NCI-H460 (cell line): ENCODE data around the gene NHERF2. TPM values are rescaled to one million over a fixed set of nuclear protein-coding genes. Genes with fewer than 3 reads are reported as not detected.

Experiments
- DNase-seq: peaks from one replicate; pipeline ENCODE4 v3.0.0-alpha.2; 2016; ENCODE audit warnings: low read depth; ENCODE audit errors: extremely low read depth
- total RNA-seq: library from RNA; depleted of rRNA; stranded (reverse); fragments of >200 nt; shearing (Covaris generic); gene quantifications from 2 replicates; pipeline ENCODE4 v1.2.3, GENCODE V29; 2014

NHERF2 gene
- total RNA-seq, 1 experiment from 2014 or later, result 11.1 TPM

DNA sequence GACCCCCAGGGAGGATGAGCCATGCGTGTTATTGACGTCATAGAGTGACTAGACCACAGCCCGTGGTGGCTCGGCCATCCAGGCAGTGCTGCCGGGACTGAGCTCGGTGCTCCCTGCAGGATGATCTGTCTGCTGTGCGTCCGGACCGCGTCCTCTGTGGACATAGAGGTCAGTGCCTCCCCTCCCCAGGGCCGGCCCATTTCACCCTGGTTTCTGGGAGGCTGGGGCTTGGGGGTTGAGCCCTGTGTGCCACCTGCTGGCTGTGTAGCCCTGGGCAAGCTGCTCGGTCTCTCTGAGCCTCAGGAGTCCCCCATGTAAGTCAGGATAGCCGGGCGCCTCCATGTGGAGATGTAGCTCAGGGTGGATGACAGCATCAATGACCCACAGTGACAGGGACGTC is 29.4 kb downstream of the NHERF2 start:
- peak; percentile 14 for DNase-seq

DNA sequence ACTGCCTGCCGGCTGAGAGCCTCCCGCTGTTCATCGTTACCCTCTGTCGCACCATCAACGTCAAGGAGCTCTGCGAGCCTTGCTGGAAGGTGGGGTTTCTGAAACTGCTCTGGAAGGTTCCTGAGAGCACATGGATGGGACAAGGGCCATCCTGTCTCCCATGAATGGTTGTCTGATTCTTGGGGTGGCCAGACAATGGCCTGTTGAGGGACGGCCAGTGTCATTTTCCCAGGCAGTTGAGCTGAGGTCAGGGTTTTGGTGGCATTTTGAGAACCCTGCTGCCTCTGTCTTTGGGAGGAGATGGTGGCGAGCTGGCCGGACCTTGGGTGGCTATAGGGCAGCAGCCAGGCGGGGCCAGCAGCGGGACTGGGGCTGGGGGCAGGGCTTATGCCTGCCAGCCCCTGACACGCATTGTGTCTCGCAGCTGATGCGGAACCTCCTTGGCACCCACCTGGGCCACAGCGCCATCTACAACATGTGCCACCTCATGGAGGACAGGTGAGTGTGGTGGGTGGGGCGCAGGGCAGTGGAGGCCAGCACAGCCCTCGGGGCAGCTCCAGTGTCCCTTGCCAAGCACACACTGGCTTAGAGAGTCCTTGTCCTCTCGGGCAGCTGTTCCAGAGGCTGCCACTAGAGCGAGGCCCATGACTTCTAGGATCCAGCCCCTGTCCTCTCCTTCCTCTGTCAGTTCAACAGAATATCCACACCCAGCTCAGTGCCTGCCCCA is 30.1 kb downstream of the NHERF2 start:
- no peak for DNase-seq

DNA sequence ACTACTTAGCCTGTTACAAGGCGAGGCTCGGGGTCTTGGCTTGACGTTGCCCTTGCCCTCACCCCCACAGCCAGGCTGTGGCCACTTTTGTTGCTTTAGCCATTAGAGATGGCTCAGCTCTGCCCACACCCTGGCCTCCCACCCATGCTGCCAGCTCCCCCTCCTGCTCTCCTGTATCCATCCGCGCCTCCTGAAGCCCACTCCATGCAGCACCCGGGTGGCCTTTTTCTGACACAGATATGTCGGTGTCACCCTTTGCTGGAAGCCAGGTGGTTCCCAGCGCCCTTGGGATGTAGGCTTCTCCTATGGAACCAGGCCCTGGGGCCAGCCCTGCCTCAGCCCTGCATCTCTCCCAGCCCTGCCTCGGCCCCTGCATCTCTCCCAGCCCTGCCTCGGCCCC is 30.7 kb downstream of the NHERF2 start:
- no peak for DNase-seq

DNA sequence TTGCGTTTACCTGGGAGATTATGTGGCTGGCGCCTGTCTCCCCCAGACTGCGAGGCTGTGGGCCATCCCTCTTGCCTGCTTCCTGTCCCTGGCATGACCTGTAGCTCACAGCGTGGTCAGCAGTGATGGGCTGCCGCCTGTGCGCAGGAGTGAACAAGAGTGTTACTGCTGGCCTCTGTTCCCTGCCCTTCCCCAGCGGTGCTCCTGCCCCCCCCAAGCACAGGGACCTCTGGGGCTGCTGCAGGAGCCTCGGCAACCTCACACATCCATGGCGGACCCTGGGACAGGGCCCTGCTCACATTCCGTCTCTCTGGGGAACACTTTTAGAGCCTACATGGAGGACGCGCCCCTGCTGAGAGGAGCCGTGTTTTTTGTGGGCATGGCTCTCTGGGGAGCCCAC is 31.7 kb downstream of the NHERF2 start:
- DNase-seq, result no peak

DNA sequence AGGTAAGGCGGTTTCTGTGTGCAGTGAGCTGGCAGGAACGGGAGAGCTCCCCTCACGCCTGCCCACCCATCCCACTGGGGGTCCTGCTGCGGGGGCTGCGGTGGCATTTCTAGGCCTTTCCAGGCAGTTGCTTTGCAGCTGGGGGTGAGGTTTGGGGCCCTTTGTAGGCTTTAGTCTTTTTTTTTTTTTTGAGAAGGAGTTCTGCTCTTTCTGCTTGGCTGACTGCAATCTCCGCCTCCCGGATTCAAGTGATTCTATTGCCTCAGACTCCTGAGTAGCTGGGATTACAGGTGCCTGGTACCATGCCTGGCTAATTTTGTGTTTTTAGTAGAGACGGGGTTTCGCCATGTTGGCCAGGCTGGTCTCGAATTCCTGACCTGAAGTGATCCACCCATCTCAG is 32.2 kb downstream of the NHERF2 start:
- no peak for DNase-seq

DNA sequence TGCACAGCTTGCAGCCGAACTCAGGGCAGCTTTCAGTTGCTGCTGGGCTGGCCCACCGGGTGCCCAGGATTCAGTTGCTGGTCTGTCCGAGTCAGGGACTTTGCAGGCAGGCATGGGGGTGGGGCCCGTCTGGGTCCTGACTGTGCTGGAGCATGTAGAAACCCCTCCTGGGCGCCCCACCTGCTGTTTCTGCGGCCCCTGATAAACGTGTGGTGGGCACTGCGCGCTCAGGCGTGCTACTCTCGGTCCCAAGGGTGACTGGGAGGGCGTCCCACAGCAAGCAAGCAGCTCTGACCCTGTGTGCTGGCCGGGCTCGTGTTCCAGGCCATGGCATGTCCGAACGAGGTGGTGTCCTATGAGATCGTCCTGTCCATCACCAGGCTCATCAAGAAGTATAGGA is 33.6 kb downstream of the NHERF2 start:
- DNase-seq, result no peak

DNA sequence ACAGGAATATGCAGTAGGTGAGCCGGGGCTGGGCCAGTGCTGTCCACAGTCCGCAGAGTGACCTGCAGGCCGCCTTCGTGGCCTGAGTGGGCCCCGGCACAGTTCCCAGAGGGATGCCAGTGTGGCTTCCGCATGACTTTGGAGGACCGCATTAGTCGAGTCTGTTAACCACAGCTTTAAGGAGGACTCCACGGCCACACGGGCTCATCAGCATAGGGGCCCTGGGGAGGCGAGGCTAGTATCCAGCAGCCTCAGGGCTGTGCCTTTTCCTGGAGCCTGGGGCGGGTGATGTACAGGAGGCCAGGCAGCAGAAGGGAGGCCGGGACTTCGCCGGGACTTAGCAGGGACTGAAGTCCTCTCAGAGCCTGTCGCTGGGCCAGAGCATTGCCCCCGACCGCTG is 34.3 kb downstream of the NHERF2 start:
- DNase-seq, result no peak

DNA sequence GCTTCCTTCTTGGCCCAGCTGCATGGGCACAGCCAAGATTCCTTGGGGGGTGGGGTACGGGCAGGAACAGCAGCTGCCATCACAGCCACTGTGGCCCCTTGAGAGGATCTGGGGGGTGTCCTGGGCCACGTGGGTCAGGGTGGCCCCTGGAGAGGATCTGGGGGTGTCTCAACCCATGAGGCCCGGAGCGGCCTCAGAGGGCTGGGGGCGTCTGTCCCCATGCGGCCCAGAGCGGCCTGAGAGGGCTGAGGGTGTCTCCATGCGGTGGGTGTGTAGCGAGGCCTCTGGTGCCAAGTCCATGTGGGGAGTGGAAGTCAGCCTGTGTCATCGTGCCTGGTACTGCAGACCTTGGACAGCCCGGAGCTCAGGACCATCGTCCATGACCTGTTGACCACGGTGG is 34.8 kb downstream of the NHERF2 start:
- no peak for DNase-seq

DNA sequence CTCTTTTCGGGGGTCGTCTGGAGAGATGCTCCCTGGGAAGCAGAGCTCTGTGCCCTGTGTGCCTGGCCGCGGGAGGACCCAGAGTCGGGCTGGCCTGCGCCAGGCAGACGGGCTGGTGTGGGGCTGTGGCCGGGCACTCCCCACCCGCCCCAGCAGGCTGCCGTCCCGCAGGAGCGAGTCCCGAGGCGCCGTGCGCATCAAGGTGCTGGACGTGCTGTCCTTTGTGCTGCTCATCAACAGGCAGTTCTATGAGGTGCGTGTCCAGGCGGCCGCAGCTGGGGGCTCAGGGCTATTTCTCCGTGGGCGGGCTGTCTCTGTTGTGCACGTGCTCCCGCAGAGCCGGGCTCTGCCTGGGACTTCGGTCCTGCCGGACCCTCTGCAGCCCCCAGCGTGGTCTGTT is 36.1 kb downstream of the NHERF2 start:
- no peak for DNase-seq

DNA sequence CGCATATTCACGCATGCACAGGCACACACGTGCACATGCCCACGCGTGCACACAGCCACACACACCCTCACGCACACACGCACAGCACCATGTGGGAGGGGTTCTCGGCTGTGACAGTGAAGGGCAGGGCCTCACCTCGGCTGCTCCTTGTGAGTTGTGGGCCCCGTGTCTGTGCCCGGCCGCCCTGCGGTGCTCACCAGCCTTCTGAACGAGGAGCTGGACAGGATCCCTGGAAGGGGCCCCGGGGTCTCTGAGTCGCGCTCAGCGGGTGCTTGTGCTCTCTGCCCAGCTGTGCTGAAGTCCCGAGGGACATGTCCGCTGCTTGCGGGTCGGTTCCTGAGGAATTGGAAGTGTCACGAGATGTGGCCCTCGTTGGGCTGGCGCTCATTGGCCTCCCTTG is 37.2 kb downstream of the NHERF2 start:
- DNase-seq, result no peak

DNA sequence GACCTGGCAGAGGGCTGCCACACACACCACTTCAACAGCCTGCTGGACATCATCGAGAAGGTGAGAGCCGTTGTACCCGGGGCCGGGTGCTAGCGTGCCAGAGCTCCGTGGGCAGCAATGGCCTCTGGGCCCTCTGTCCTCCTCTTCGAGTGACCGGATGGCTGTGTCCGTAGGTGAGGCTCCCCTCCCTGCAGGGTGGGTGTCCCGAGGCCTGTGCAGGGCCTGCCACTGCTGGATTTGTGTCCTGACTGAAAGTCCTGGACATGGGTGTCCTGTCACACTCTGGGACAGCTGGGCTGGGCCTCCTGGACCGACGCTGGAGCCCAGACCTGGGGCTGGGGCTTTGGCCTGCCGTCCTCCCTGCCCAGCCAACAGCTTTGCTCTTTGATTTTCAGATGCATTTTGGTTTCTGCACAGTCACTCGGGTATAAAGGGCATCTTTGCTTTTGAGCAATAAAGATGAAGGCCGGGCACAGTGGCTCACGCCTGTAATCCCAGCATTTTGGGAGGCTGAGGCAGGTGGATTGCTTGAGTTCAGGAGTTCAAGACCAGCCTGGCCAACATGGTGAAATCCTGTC is 37.8 kb downstream of the NHERF2 start:
- no peak for DNase-seq

DNA sequence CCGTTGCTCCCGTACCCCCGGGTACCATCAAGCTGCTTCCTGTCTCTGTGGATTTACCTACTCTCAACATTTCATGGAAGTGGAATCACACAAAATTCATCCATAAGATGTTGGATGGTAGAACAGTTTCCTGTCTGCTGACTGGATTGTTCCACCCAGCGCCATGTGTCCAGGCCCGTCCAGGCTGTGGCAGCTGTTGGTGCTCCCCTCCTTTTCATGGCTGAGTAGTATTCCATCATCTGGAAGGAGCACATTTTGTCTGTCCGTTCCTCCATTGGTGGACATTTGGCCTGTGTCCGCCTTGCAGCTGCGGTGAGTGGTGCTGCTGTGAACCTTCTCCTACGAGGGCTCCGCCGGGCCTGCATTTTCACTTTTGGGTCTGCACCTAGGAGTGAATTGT is 39.4 kb downstream of the NHERF2 start:
- DNase-seq, result no peak

DNA sequence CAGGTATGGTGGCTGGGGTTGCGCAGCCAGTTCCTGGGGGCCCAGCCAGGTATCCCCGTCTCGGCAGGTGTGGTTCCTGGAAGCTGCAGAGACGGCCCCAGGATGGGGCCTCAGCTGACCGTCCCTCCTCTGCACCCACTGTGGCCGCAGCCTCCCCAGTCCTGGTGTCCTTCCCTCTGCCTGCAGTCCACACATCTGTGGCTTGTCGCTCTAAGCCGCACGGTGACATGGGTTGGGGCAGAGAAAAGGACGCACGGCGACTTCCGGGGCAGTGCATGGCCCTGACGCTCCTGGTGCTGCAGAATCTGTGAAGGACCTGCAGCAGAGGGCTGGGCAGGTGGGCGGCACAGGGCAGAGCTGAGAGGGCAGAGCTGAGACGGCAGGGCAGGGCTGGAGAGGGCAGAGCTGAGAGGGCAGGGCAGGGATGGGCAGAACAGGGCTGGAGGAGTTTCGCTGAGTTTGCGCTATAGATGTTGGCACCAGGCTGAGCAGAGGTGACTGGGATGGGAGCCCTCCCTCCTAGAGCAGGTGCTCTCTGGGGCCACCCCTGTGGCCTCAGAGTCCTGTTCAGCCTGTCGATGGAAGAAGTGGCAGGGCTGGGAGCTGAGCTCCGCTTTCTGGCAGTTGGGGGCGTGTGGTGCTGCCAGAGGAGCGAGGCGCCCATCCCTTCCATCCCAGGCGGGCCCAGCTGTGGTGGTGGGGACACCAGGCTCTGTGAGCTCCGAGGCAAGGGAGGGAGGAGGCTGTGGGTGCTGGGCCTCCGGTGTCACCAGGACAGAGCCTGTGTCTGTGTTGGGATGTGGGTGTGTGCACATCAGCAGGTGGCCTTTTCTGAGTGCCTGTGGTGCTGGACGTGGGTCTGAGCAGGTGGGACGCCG is 44.1 kb downstream of the NHERF2 start:
- DNase-seq, result no peak

DNA sequence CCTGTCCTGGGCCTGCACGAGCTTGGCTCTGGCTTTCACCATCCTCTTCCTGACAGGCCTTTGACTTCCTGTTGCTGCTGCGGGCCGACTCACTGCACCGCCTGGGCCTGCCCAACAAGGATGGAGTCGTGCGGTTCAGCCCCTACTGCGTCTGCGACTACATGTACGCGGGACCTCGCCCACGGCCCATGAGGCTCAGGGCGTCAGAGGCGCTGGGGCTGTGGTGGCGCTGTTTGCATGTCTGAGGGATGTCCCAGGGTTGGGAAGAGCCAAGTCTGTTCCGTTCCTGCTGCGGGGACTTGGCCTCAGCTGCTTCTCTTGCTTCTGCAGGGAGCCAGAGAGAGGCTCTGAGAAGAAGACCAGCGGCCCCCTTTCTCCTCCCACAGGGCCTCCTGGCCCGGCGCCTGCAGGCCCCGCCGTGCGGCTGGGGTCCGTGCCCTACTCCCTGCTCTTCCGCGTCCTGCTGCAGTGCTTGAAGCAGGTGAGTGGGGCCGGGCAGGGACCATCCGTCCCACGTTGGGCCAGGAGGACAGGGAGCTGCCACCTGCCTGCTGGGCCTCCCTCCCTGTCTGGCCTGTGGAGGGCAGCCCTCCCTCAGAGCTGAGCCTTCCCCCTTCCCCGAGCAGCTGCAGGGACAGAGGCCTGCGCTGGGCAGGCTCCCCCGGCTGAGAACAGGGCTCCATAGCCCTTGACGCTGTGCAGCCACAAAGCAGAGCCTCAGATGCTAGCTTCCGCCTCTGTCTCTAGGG is 44.9 kb downstream of the NHERF2 start:
- DNase-seq, result no peak

DNA sequence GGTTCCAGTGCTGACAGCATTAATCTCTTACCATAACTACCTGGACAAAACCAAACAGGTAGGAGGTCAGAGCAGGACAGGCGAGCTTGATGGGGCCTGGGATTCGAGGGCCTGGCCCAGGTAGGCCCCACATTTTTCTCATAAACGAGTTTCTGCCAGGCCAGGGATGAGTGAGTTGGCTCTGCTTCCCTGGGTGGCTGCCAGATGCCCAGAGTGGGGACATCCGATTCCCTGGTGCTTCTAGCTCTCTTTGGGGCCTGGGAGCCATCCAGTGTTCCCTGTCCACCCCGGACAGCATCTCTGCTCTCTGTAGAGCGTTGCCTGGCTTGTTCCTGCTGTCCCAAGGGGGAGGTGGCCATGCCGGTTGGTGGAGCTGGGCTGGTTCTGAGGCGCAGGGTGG is 46.2 kb downstream of the NHERF2 start:
- DNase-seq, result no peak

DNA sequence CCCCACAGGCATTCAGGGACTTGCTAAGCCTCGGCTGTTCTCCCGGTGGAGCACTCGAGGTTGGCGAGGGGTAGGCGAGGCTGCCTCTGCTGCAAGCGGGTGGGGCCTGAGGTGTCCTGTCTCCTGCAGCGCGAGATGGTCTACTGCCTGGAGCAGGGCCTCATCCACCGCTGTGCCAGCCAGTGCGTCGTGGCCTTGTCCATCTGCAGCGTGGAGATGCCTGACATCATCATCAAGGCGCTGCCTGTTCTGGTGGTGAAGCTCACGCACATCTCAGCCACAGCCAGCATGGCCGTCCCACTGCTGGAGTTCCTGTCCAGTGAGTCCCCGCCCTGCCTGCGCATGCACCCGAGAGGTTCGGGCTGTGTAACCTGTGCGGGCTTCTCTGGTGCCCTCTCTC is 47.4 kb downstream of the NHERF2 start:
- no peak for DNase-seq

DNA sequence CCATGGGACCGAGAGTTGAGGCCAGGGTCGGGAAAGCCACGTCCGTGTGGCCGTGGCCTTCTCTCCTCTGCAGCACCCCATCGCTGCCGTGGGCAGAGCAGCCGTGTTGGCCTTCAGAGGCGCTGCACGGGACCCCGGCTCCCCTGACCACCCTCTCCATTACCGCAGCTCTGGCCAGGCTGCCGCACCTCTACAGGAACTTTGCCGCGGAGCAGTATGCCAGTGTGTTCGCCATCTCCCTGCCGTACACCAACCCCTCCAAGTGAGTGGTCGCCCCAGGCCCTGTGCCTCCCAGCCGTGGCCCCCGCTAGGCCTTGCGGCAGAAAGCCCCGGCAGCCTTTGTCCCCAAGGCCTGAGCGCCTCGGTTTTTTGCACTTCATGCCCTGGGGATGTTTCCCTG is 48.9 kb downstream of the NHERF2 start:
- no peak for DNase-seq

DNA sequence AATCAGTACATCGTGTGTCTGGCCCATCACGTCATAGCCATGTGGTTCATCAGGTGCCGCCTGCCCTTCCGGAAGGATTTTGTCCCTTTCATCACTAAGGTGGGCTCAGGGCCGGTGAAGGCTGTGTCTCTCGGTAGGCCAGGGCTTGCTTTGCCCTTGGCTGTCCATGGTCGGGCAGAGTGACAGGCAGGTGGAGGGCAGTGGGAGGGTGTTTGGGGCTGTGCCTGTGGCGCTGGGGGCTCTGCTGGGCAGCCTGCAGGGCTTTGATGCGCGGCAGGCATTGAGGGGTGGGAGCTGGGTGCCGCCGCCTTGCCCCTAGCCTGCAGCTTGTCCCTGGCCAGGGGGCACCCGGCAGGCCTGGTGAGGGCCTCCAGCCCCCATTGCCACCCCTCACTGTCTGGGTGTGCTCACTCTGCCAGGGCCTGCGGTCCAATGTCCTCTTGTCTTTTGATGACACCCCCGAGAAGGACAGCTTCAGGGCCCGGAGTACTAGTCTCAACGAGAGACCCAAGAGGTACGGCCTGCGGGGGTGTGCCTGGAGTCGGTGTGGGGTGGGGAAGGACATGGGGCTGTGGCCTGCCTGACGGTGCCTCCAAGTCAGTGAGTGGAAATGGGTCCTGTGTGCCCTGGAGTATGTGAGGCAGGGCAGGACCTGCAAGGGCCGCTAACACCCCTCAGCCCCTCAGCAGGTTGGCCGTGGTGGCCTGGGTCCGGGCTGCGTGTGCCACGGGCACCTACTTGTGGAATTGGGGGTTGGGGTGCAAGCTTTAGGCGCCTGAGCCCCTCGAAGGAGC is 49.6 kb downstream of the NHERF2 start:
- DNase-seq, result no peak

DNA sequence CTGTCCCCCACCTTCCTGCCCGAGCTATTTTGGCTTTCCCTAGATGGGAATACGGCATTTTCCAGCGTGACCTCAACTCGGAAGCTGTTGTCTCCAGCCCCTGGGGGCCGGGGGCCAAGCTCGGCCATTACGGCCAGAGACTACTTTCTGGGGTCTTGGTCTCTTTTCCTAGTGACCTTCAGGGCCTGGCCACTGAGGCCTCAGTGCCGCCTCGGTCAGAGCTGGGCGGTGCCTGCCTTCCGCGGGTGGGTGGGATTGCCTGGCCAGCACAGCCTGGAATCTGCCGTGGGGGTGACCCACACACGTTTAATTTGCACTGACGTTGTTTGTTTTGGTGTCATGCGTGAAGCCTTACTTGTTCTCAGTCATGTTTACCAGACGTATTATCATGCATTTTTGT is 50.3 kb downstream of the NHERF2 start:
- DNase-seq, result no peak

DNA sequence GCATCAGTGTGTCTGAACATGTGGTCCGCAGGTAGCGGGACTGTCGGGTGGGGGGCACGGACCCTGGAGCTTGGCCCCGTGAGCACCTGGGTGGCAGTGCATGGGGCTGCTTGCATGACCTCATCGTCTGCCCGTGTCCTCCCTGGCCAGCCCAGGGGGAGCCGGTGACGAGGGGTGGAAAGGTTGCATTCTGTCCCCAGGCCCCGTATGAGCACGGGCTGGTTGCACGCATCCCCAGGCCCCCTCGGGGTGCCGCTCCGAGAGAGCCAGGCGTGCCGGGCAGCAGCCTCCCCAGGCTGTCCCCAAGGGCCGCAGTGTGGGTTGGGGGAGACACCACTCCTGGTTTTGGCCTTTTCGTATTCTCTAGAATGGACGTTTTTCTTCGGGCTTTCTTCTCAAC is 51.0 kb downstream of the NHERF2 start:
- no peak for DNase-seq
